ENCODE data around the gene LRRC56.
"Not testable (repeated sequence)": the region's sequence is repeated elsewhere in the genome, so short reads cannot be mapped to it uniquely, and the experiment has no call there.

DNA sequence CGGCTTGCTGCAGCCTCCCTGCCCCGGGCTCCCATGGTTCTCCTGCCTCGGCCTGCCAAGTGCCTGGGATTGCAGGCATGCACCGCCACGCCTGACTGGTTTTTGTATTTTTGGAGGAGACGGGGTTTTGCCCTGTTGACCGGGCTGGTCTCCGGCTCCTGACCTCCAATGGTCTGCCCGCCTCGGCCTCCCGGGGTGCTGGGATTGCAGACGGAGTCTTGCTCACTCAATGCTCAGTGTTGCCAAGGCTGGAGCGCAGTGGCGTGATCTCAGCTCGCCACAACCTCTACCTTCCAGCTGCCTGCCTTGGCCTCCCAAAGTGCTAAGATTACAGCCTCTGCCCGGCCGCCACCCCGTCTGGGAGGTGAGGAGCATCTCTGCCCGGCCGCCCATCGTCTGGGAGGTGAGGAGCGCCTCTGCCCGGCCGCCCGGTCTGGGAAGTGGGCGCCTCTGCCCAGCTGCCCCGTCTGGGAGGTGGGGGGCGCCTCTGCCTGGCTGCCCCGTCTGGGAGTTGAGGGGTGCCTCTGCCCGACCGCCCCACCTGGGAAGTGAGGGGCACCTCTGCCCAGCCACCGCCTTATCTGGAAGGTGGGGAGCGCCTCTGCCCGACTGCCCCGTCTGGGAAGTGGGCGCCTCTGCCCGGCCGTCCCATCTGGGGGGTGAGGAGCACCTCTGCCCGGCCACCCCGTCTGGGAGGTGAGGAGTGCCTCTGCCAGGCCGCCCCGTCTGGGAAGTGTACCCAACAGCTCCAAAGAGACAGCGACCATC is 20.2 kb upstream of the LRRC56 start:
- TF ChIP-seq, protein P1, sequence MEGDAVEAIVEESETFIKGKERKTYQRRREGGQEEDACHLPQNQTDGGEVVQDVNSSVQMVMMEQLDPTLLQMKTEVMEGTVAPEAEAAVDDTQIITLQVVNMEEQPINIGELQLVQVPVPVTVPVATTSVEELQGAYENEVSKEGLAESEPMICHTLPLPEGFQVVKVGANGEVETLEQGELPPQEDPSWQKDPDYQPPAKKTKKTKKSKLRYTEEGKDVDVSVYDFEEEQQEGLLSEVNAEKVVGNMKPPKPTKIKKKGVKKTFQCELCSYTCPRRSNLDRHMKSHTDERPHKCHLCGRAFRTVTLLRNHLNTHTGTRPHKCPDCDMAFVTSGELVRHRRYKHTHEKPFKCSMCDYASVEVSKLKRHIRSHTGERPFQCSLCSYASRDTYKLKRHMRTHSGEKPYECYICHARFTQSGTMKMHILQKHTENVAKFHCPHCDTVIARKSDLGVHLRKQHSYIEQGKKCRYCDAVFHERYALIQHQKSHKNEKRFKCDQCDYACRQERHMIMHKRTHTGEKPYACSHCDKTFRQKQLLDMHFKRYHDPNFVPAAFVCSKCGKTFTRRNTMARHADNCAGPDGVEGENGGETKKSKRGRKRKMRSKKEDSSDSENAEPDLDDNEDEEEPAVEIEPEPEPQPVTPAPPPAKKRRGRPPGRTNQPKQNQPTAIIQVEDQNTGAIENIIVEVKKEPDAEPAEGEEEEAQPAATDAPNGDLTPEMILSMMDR (optimal IDR thresholded peaks at IDR 0.05 in 1 of 3, IDR thresholded peaks at IDR 0.05 in 1 of 3, conservative IDR thresholded peaks at IDR 0.05 in 1 of 3; ENCODE audit: extremely low read depth in 1 of 3, insufficient read depth in 2 of 3, low read length in 3 of 3), result not testable (repeated sequence)
- TF ChIP-seq EZH2 (IDR thresholded peaks at IDR 0.05; ENCODE audit: low read length), result not testable (repeated sequence)
